IMR-90 (cell line): ENCODE data around the gene COTL1. TPM values are rescaled to one million over a fixed set of nuclear protein-coding genes. Genes with fewer than 3 reads are reported as not detected.
"Not testable (repeated sequence)": the region's sequence is repeated elsewhere in the genome, so short reads cannot be mapped to it uniquely, and the experiment has no call there.

ENCODE experiments used
- ATAC-seq: fragments of 200-7000 bp; cut with Tn5 transposase; 2 replicates; pipeline ENCODE4 v1.9.1; 2020; ENCODE audit warnings: low read depth, mild to moderate bottlenecking, moderate library complexity
- BruUV-seq: library from RNA; stranded (reverse); fragments of 400-500 nt; replicated peaks from 2 replicates; lab custom pipeline; 2021; lab: Mats Ljungman, UMichigan
- CTCF ChIA-PET: fragments of 300-600 bp; formaldehyde crosslinking; extraction: SDS; loops from one replicate; lab custom pipeline; 2021; ENCODE audit warnings: antibody characterized with exemption; lab: Yijun Ruan, JAX
- POLR2A ChIA-PET: fragments of 300-600 bp; sonication (Branson Sonifier 250); formaldehyde crosslinking; loops from one replicate; lab custom pipeline; 2022; ENCODE audit warnings: antibody characterized with exemption; ENCODE audit not compliant: unreplicated experiment; lab: Charles Lee
- DNase-seq: peaks from one replicate; pipeline ENCODE4 v3.0.0; 2013
- H2AFZ ChIP-seq: replicated peaks from 2 replicates; pipeline ENCODE3; 2013; ENCODE audit warnings: low read length, mild to moderate bottlenecking; ENCODE audit not compliant: poor library complexity
- H2AK5ac ChIP-seq: 2 replicates; pipeline ENCODE4 v1.6.1; 2013; ENCODE audit warnings: low read depth, low read length, inconsistent platforms
- H2AK9ac ChIP-seq: replicated peaks from 2 replicates; pipeline ENCODE3; 2013; ENCODE audit warnings: mild to moderate bottlenecking, low read depth, low read length, moderate library complexity; ENCODE audit not compliant: poor library complexity
- H2BK120ac ChIP-seq: 2 replicates; pipeline ENCODE4 v1.6.1; 2013; ENCODE audit warnings: low read depth, low read length, inconsistent platforms
- H2BK15ac ChIP-seq: 3 replicates; pipeline ENCODE4 v1.6.1; 2013; ENCODE audit warnings: low read depth, low read length, inconsistent platforms
- H2BK20ac ChIP-seq: 2 replicates; pipeline ENCODE4 v1.6.1; 2013; ENCODE audit warnings: low read depth, mild to moderate bottlenecking, inconsistent platforms, low read length, moderate library complexity
- H2BK5ac ChIP-seq: 2 replicates; pipeline ENCODE4 v1.6.1; 2013; ENCODE audit warnings: mild to moderate bottlenecking, low read depth, low read length, inconsistent platforms; ENCODE audit not compliant: poor library complexity, severe bottlenecking
- H3K14ac ChIP-seq: replicated peaks from 2 replicates; pipeline ENCODE4 v1.6.1; 2013; ENCODE audit warnings: low read depth, low read length, inconsistent platforms
- H3K18ac ChIP-seq: 2 replicates; pipeline ENCODE4 v1.6.1; 2013; ENCODE audit warnings: low read depth, low read length, control low read depth
- H3K23ac ChIP-seq: 2 replicates; pipeline ENCODE4 v1.6.1; 2013; ENCODE audit warnings: low read depth, low read length, inconsistent platforms
- H3K27ac ChIP-seq: 2 replicates; pipeline ENCODE4 v1.5.1; 2013; ENCODE audit warnings: mild to moderate bottlenecking, control low read depth, low read length; ENCODE audit not compliant: insufficient read depth
- H3K27me3 ChIP-seq: 2 replicates; pipeline ENCODE4 v1.6.1; 2013; ENCODE audit warnings: low read length; ENCODE audit not compliant: control insufficient read depth, insufficient read depth
- H3K36me3 ChIP-seq: 2 replicates; pipeline ENCODE4 v1.6.1; 2013; ENCODE audit warnings: low read length, mixed read lengths; ENCODE audit not compliant: control insufficient read depth, insufficient read depth
- H3K4ac ChIP-seq: 2 replicates; pipeline ENCODE4 v1.6.1; 2013; ENCODE audit warnings: low read depth, low read length, inconsistent platforms
- H3K4me1 ChIP-seq: 2 replicates; pipeline ENCODE4 v1.6.1; 2013; ENCODE audit warnings: low read length, mixed read lengths; ENCODE audit not compliant: control insufficient read depth, insufficient read depth
- H3K4me2 ChIP-seq: 2 replicates; pipeline ENCODE4 v1.6.1; 2013; ENCODE audit warnings: low read depth, mild to moderate bottlenecking, control low read depth, low read length, moderate library complexity
- H3K4me3 ChIP-seq: 2 replicates; pipeline ENCODE4 v1.5.1; 2013; ENCODE audit warnings: low read depth, mild to moderate bottlenecking, control low read depth, low read length, moderate library complexity; ENCODE audit not compliant: insufficient read depth
- H3K56ac ChIP-seq: 2 replicates; pipeline ENCODE4 v1.6.1; 2013; ENCODE audit warnings: low read length, inconsistent platforms; ENCODE audit not compliant: insufficient read depth; ENCODE audit errors: extremely low read depth
- H3K79me1 ChIP-seq, 2 experiments: 2 replicates each; pipeline ENCODE4 v1.6.1; 2013; ENCODE audit warnings: low read length in 2 of 2, inconsistent platforms in 1 of 2, low read depth in 1 of 2
- H3K9ac ChIP-seq: 2 replicates; pipeline ENCODE4 v1.6.1; 2013; ENCODE audit warnings: low read depth, low read length, control low read depth
- H3K9me1 ChIP-seq: 2 replicates; pipeline ENCODE4 v1.6.1; 2013; ENCODE audit warnings: low read length, inconsistent platforms; ENCODE audit not compliant: insufficient read depth
- H3K9me3 ChIP-seq: 2 replicates; pipeline ENCODE4 v1.6.1; 2013; ENCODE audit warnings: low read length; ENCODE audit not compliant: control insufficient read depth, insufficient read depth
- H4K20me1 ChIP-seq: 2 replicates; pipeline ENCODE4 v1.6.1; 2013; ENCODE audit warnings: low read length, inconsistent platforms; ENCODE audit not compliant: insufficient read depth
- H4K5ac ChIP-seq: 2 replicates; pipeline ENCODE4 v1.6.1; 2013; ENCODE audit warnings: mild to moderate bottlenecking, low read depth, low read length, control low read depth
- H4K8ac ChIP-seq, 2 experiments: 2 replicates each; pipeline ENCODE4 v1.6.1; 2013; ENCODE audit warnings: low read depth in 2 of 2, low read length in 2 of 2, control low read depth in 1 of 2, inconsistent platforms in 1 of 2
- H4K91ac ChIP-seq: 2 replicates; pipeline ENCODE4 v1.6.1; 2013; ENCODE audit warnings: low read depth, low read length, inconsistent platforms; ENCODE audit not compliant: insufficient read depth
- WGBS, 2 experiments: methylation state at CpG; one replicate each; pipeline versions ENCODE4 v1.1.5 to v1.1.7; 2013; ENCODE audit warnings: missing lambda C conversion rate in 2 of 2; ENCODE audit not compliant: insufficient read length in 1 of 2; ENCODE audit errors: extremely low coverage in 2 of 2; 5-methylcytosine and 5-hydroxymethylcytosine counted together
- dilution Hi-C: fragments of 300-500 bp; cut with HindIII; formaldehyde crosslinking; loops from one replicate; pipeline ENCODE4 v1.14.3; 2018; ENCODE audit warnings: low sequenced_read_pairs; ENCODE audit not compliant: unreplicated experiment
- in situ Hi-C: fragments of 300-500 bp; cut with MboI; formaldehyde crosslinking; loops from 3 replicates; pipeline ENCODE4 v1.14.3; 2019; ENCODE audit warnings: low sequenced_read_pairs, inconsistent platforms, mixed read lengths
- intact Hi-C: fragments of 100-400 bp; cut with micrococcal nuclease; formaldehyde crosslinking; loops from 2 replicates; pipeline ENCODE4 v1.10.0; 2022
- polyA plus RNA-seq, 3 experiments: library from polyadenylated mRNA; depleted of rRNA; stranded (reverse); fragments of >200 nt; gene quantifications; 2 replicates each; pipeline ENCODE4 v1.2.3, GENCODE V29; 2012; ENCODE audit warnings: low replicate concordance in 1 of 3
- total RNA-seq: library from RNA; depleted of rRNA; stranded (reverse); fragments of >200 nt; gene quantifications from 2 replicates; pipeline ENCODE4 v1.2.3, GENCODE V29; 2012

COTL1 gene
- total and polyA plus RNA-seq, 2 of the 4 experiments (the other 2 are of a cell fraction), result 144 to 258 TPM

GRCh38 chr16:84558850-84559249 is 59.0 kb downstream of the COTL1 start:
- H2AK9ac ChIP-seq, H3K18ac ChIP-seq, POLR2A ChIA-PET, H3K79me1 ChIP-seq, H2BK5ac ChIP-seq, intact Hi-C loops, H3K23ac ChIP-seq, H4K91ac ChIP-seq, H3K56ac ChIP-seq, H3K27me3 ChIP-seq, H2BK120ac ChIP-seq, H4K5ac ChIP-seq, BruUV-seq, H3K27ac ChIP-seq, H3K9me1 ChIP-seq, H2AK5ac ChIP-seq, H3K14ac ChIP-seq, H3K9ac ChIP-seq, H3K4me3 ChIP-seq, H4K20me1 ChIP-seq, H4K8ac ChIP-seq, H2BK20ac ChIP-seq, ATAC-seq, H2BK15ac ChIP-seq, dilution Hi-C loops, H3K4me1 ChIP-seq, DNase-seq, H3K4me2 ChIP-seq, H3K4ac ChIP-seq, in situ Hi-C loops, H2AFZ ChIP-seq, H3K9me3 ChIP-seq: not testable (repeated sequence)
- 88% methylated on average over 3 of the region's 5 CpGs; no CpG with 5 or more reads in 1 of the 2 experiments for WGBS, 2 experiments
- CTCF ChIA-PET, result interaction anchor here (0.6 kb wide), 1 partner anchor 170 kb away, joined by 3 read pairs; no protein-coding TSS in a partner anchor
- peaks cover 20% of the 10 kb centered on the region for H3K36me3 ChIP-seq
